ENCODE measurements around the gene SH3RF2.
"Not testable (repeated sequence)": the region's sequence is repeated elsewhere in the genome, so short reads cannot be mapped to it uniquely, and the experiment has no call there.

The SH3RF2 gene

GRCh38 chr5:145980718-145981117 is 44.3 kb downstream of the SH3RF2 start:
- ATAC-seq = no peak

GRCh38 chr5:145981589-145982571 is 45.5 kb downstream of the SH3RF2 start:
- ATAC-seq (no peak), DNase-seq (no peak)

More at GRCh38 chr5:145980718-145981117, 44.3 kb downstream of the SH3RF2 start:
- DNase-seq = no peak

- ATAC-seq = no peak
- DNase-seq = no peak
These were observed 46.4 kb downstream of the SH3RF2 start for GRCh38 chr5:145982572-145983318.

GRCh38 chr5:145983446-145983845 is 47.1 kb downstream of the SH3RF2 start:
- no peak for ATAC-seq
- DNase-seq = no peak

- ATAC-seq = no peak
- DNase-seq = no peak
These were observed 47.7 kb downstream of the SH3RF2 start for GRCh38 chr5:145984072-145984471.

- DNase-seq = no peak
- ATAC-seq = no peak
These were observed 51.5 kb downstream of the SH3RF2 start for GRCh38 chr5:145987856-145988255.

GRCh38 chr5:145988993-145989392 is 52.6 kb downstream of the SH3RF2 start:
- ATAC-seq (no peak), DNase-seq (no peak)

- no peak for ATAC-seq
These were observed 53.0 kb downstream of the SH3RF2 start for GRCh38 chr5:145989428-145989827.

GRCh38 chr5:145990170-145990569 is 53.8 kb downstream of the SH3RF2 start:
- DNase-seq = no peak
- ATAC-seq = no peak

More at GRCh38 chr5:145989428-145989827, 53.0 kb downstream of the SH3RF2 start:
- DNase-seq = no peak

- ATAC-seq (no peak), DNase-seq (no peak)
These were observed 54.7 kb downstream of the SH3RF2 start for GRCh38 chr5:145991044-145991575.

- not testable (repeated sequence) for DNase-seq, ATAC-seq
These were observed 57.2 kb downstream of the SH3RF2 start for GRCh38 chr5:145993538-145993937.

- DNase-seq = no peak
- no peak for ATAC-seq
These were observed 59.8 kb downstream of the SH3RF2 start for GRCh38 chr5:145996135-145996534.

GRCh38 chr5:145999208-145999607 is 62.8 kb downstream of the SH3RF2 start:
- ATAC-seq (no peak), DNase-seq (no peak)

- ATAC-seq (no peak), DNase-seq (no peak)
These were observed 63.7 kb downstream of the SH3RF2 start for GRCh38 chr5:146000072-146000471.

GRCh38 chr5:146001544-146002190 is 65.3 kb downstream of the SH3RF2 start:
- DNase-seq = no peak
- no peak for ATAC-seq

- no peak for ATAC-seq
- DNase-seq = no peak
These were observed 66.1 kb downstream of the SH3RF2 start for GRCh38 chr5:146002491-146002890.

- ATAC-seq (no peak), DNase-seq (no peak)
These were observed 67.5 kb downstream of the SH3RF2 start for GRCh38 chr5:146003852-146004251.

- no peak for ATAC-seq
These were observed 68.9 kb downstream of the SH3RF2 start for GRCh38 chr5:146005264-146005663.

GRCh38 chr5:146005723-146006122 is 69.3 kb downstream of the SH3RF2 start:
- no peak for ATAC-seq

More at GRCh38 chr5:146005264-146005663, 68.9 kb downstream of the SH3RF2 start:
- DNase-seq = no peak

GRCh38 chr5:146006470-146007190 is 70.3 kb downstream of the SH3RF2 start:
- no peak for DNase-seq

More at GRCh38 chr5:146005723-146006122, 69.3 kb downstream of the SH3RF2 start:
- DNase-seq = no peak

GRCh38 chr5:146007270-146007669 is 70.9 kb downstream of the SH3RF2 start:
- no peak for DNase-seq
- ATAC-seq = no peak

More at GRCh38 chr5:146006470-146007190, 70.3 kb downstream of the SH3RF2 start:
- ATAC-seq = no peak

All from stimulated activated naive CD8-positive, alpha-beta T cell treated with anti-CD3 and anti-CD28 coated beads, Interleukin-15, Interleukin-2, amounts not matched to agents 100 U/mL and 50 U/mL, for 24 hours (primary cell).